Keratinocyte (primary cell): Measurements from ENCODE around the gene ANAPC1. TPM values are rescaled to one million over a fixed set of nuclear protein-coding genes. Genes with fewer than 3 reads are reported as not detected.
"Not testable (repeated sequence)": the region's sequence is repeated elsewhere in the genome, so short reads cannot be mapped to it uniquely, and the experiment has no call there.

Experiments
- DNase-seq: peaks from one replicate; pipeline ENCODE4 v3.0.0-alpha.2; 2011; ENCODE audit warnings: low read depth, missing footprints, low spot score
- FAIRE-seq: peaks from 2 replicates; lab custom pipeline; 2011; peaks lifted over from hg19 to GRCh38; lab: Jason Lieb, UNC
- H2AFZ ChIP-seq: 2 replicates; pipeline ENCODE4 v1.6.0; 2012; ENCODE audit warnings: low read length, control low read depth, inconsistent platforms; ENCODE audit not compliant: control insufficient read depth
- H3K27ac ChIP-seq: 2 replicates; pipeline ENCODE4 v1.5.1; 2011; ENCODE audit warnings: low read length; ENCODE audit not compliant: control insufficient read depth, insufficient read depth
- H3K27me3 ChIP-seq: 3 replicates; pipeline ENCODE4 v1.6.0; 2011; ENCODE audit warnings: low read length; ENCODE audit not compliant: control insufficient read depth, insufficient read depth; ENCODE audit errors: extremely low read depth
- H3K36me3 ChIP-seq, 2 experiments: 2 replicates in 1 of 2; 3 replicates in 1 of 2; pipeline ENCODE4 v1.5.1; 2011; ENCODE audit warnings: low read length in 2 of 2, mild to moderate bottlenecking in 1 of 2; ENCODE audit not compliant: control insufficient read depth in 2 of 2, insufficient read depth in 2 of 2; ENCODE audit errors: extremely low read depth in 1 of 2
- H3K4me1 ChIP-seq: 3 replicates; pipeline ENCODE4 v1.5.1; 2011; ENCODE audit warnings: low read length; ENCODE audit not compliant: control insufficient read depth, insufficient read depth; ENCODE audit errors: extremely low read depth
- H3K4me2 ChIP-seq: 3 replicates; pipeline ENCODE4 v1.6.0; 2011; ENCODE audit warnings: low read depth, low read length; ENCODE audit not compliant: control insufficient read depth, insufficient read depth; ENCODE audit errors: extremely low read depth
- H3K4me3 ChIP-seq, 3 experiments: fragments of 200-600 bp in 1 of 3; sonication (generic) in 1 of 3; 2 replicates in 2 of 3; 3 replicates in 1 of 3; pipeline ENCODE4 v1.5.1; 2011 to 2016; ENCODE audit warnings: low read length in 3 of 3, mild to moderate bottlenecking in 3 of 3, control low read depth in 2 of 3, inconsistent platforms in 1 of 3, low read depth in 1 of 3, mixed read lengths in 1 of 3, mixed run types in 1 of 3, moderate library complexity in 1 of 3; ENCODE audit not compliant: control insufficient read depth in 2 of 3, insufficient read depth in 2 of 3; ENCODE audit errors: extremely low read depth in 1 of 3
- H3K79me2 ChIP-seq: 2 replicates; pipeline ENCODE4 v1.6.0; 2012; ENCODE audit warnings: low read length; ENCODE audit not compliant: control insufficient read depth, insufficient read depth
- H3K9ac ChIP-seq: 3 replicates; pipeline ENCODE4 v1.6.0; 2011; ENCODE audit warnings: low read length; ENCODE audit not compliant: control insufficient read depth, insufficient read depth; ENCODE audit errors: extremely low read depth
- H3K9me1 ChIP-seq: 3 replicates; pipeline ENCODE4 v1.6.0; 2011; ENCODE audit warnings: low read length; ENCODE audit not compliant: control insufficient read depth, insufficient read depth; ENCODE audit errors: extremely low read depth
- H3K9me3 ChIP-seq: 2 replicates; pipeline ENCODE4 v1.5.1; 2012; ENCODE audit warnings: low read depth, low read length; ENCODE audit not compliant: control insufficient read depth
- H4K20me1 ChIP-seq: 3 replicates; pipeline ENCODE4 v1.6.0; 2011; ENCODE audit warnings: low read length; ENCODE audit not compliant: control insufficient read depth, insufficient read depth; ENCODE audit errors: extremely low read depth
- dilution Hi-C: fragments of 300-500 bp; cut with MboI; formaldehyde crosslinking; loops from one replicate; pipeline ENCODE4 v1.7.0; 2020; ENCODE audit warnings: low sequenced_read_pairs; ENCODE audit not compliant: extremely low pct_ligation_motif_present
- polyA plus RNA-seq, 5 experiments: library from polyadenylated mRNA; depleted of rRNA in 3 of 5; stranded (reverse) in 3 of 5; stranded (forward) in 1 of 5; unstranded in 1 of 5; fragments of >200 nt; gene quantifications; 1 replicate in 1 of 5; 2 replicates in 3 of 5; 3 replicates in 1 of 5; pipeline versions ENCODE4 v1.2.1 to v1.2.3, GENCODE V29; 2011 to 2012; ENCODE audit warnings: missing spikeins in 2 of 5, low read depth in 1 of 5, low replicate concordance in 1 of 5
- TF ChIP-seq, protein P1 (sequence below), 3 experiments: IDR thresholded peaks in 1 of 3; conservative IDR thresholded peaks in 1 of 3; optimal IDR thresholded peaks in 1 of 3; 2 replicates in 2 of 3; 3 replicates in 1 of 3; pipeline versions ENCODE3 to v1.5.1; 2011; ENCODE audit warnings: low read length in 3 of 3, mild to moderate bottlenecking in 3 of 3, moderate library complexity in 2 of 3, control low read depth in 1 of 3, inconsistent platforms in 1 of 3; ENCODE audit not compliant: insufficient read depth in 2 of 3; ENCODE audit errors: extremely low read depth in 1 of 3

ANAPC1 gene
- polyA plus RNA-seq, 1 donor (not counting 4 experiments of a cell fraction or from before 2014, with no cell fraction given), result 36.5 TPM

DNA sequence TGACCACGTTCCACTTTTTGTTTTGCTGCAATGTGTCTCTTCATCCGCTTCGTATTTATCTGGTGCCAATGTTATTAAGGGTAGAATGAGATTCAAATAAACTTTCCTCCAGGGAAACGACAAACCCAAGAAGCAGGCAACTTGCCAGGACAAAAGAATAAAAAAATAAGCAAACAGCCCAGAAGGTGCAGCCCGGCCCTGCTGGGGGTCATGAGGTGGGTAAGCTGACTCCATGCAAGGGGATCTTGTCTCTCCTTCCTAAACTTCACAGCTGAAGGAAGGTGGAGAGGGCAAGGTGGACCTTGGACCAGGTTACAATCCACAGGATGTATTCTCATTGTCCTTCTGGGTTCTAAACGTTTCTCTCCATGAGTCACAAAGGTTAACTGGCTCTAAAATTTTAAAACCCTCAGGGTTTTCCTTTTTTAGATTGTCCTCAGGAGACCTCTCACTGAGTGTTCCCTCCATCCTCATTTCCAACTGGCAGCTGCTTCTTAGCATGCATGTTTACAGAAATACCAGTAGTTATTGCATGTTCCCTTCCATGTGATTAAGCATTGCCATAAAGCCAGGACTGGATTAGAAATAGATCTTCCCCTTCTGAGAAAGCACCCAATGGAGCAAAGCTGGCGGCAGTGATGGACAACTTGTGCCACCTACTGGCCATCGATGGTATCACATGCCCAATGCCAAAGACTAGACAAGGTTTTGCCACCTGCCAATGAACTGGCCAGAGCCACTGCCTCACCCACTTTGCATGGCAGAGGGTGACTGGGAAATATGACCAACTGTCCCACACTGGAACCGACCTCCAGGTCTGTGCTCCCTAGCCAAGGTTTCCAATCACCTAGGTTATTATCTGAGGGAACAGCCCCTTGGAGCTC, 147.9 kb downstream of the ANAPC1 start:
- dilution Hi-C loops, H2AFZ ChIP-seq, H4K20me1 ChIP-seq, H3K9me3 ChIP-seq, H3K79me2 ChIP-seq, DNase-seq, H3K9ac ChIP-seq, H3K4me1 ChIP-seq, H3K36me3 ChIP-seq, H3K4me2 ChIP-seq, H3K9me1 ChIP-seq, H3K4me3 ChIP-seq, H3K27ac ChIP-seq, H3K27me3 ChIP-seq: not testable (repeated sequence)
- TF ChIP-seq, protein P1, sequence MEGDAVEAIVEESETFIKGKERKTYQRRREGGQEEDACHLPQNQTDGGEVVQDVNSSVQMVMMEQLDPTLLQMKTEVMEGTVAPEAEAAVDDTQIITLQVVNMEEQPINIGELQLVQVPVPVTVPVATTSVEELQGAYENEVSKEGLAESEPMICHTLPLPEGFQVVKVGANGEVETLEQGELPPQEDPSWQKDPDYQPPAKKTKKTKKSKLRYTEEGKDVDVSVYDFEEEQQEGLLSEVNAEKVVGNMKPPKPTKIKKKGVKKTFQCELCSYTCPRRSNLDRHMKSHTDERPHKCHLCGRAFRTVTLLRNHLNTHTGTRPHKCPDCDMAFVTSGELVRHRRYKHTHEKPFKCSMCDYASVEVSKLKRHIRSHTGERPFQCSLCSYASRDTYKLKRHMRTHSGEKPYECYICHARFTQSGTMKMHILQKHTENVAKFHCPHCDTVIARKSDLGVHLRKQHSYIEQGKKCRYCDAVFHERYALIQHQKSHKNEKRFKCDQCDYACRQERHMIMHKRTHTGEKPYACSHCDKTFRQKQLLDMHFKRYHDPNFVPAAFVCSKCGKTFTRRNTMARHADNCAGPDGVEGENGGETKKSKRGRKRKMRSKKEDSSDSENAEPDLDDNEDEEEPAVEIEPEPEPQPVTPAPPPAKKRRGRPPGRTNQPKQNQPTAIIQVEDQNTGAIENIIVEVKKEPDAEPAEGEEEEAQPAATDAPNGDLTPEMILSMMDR (optimal IDR thresholded peaks at IDR 0.05 in 1 of 3, IDR thresholded peaks at IDR 0.05 in 1 of 3, conservative IDR thresholded peaks at IDR 0.05 in 1 of 3; ENCODE audit: extremely low read depth in 1 of 3, insufficient read depth in 2 of 3, low read length in 3 of 3), result peak in 2 of 3 experiments; percentile 12 to 25
- FAIRE-seq, result peak; percentile 95

DNA sequence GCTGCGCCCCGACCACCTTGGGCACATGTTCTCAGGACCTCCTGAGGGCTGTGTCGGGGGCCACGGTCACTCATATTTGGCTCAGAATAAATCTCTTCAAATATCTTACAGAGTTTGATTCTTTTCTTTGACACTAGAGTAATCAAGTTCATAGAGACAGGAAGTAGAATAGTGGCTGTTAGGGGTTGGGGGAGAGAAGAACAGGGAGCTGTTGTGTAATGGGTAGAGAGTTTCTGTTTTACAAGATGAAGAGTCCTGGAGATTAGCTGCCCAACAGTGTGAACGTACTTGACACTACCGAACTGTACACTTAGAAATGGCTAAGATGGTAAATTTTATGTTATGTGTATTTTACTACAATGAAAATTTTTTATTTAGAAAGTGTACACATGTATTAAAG, 148.6 kb downstream of the ANAPC1 start:
- dilution Hi-C loops, H3K27ac ChIP-seq: not testable (repeated sequence)

DNA sequence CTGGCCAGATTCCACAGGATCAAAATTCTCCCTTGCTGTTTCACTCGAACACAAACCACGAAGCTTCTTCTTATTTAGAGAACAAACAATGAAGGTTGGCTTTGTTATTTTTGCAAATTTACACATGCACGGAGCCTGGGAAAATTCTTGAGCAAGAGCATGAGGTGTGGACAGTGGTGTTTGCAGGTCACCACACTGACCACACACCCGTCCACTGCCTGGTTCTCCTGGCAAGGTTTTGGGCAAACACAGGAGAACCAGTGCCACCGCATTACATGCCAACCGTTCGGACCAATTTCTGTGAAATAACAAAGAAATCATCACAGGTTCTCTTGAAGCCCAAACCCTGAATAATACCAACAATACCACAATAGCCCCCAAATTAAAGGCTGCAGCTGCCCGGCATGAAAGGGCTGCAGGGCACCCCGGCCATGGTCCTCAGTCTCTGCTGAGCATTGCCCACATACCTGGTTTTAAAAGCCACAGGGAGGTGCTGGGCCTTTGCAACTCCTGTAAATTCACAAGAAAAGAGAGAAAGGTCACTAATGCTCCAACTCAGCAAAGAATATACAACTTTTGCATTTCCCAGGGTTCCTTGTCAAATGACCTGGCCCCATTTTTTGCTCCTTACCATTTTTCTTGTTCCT, 154.1 kb downstream of the ANAPC1 start:
- H3K9ac ChIP-seq, H2AFZ ChIP-seq, H3K36me3 ChIP-seq, H3K79me2 ChIP-seq, DNase-seq, H3K4me1 ChIP-seq, H3K9me1 ChIP-seq, dilution Hi-C loops, H3K9me3 ChIP-seq, H3K4me3 ChIP-seq, H4K20me1 ChIP-seq, H3K27ac ChIP-seq, H3K27me3 ChIP-seq, H3K4me2 ChIP-seq: not testable (repeated sequence)
- FAIRE-seq, result peak; percentile 17

More for the DNA sequence above, 148.6 kb downstream of the ANAPC1 start:
- not testable (repeated sequence) for H3K79me2 ChIP-seq, H3K9me1 ChIP-seq, H3K9ac ChIP-seq, H3K9me3 ChIP-seq, FAIRE-seq, H2AFZ ChIP-seq, H3K36me3 ChIP-seq, H3K4me2 ChIP-seq, H3K27me3 ChIP-seq, H4K20me1 ChIP-seq, DNase-seq, H3K4me3 ChIP-seq, H3K4me1 ChIP-seq

DNA sequence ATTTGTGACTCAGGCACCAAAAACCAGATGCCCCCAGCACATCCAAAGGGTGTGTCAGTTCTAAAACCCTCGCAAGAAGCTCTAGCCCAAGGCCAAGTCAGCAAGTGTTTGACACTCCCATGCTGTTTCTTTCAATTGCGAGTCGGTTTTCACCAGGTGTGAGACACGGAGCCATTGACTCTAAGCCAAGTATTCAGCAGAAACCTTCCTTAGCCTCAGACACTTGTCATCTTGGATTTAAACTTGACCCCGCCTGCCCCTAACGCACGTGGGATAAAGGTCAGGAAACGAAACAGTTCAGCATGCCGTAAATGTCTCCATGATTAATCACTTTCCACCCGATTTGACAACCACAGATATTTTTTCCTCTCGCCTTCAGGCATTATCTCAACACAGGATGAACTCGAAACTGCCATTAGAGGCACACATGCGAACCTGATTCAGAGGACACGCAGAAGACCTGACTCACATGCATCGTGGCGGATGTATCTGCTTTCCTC, 156.3 kb downstream of the ANAPC1 start:
- H3K27ac ChIP-seq, H3K4me2 ChIP-seq, H3K4me1 ChIP-seq, H3K9me1 ChIP-seq, H3K79me2 ChIP-seq, H4K20me1 ChIP-seq, H3K9me3 ChIP-seq, H3K27me3 ChIP-seq, dilution Hi-C loops, H3K36me3 ChIP-seq, H3K4me3 ChIP-seq, H3K9ac ChIP-seq, H2AFZ ChIP-seq: not testable (repeated sequence)
- FAIRE-seq, result peak; percentile 99
- peak; percentile 60 for DNase-seq
